Measurements from ENCODE around the gene NUDT3. TPM values are rescaled to one million over a fixed set of nuclear protein-coding genes. Genes with fewer than 3 reads are reported as not detected.
"Not testable (repeated sequence)": the region's sequence is repeated elsewhere in the genome, so short reads cannot be mapped to it uniquely, and the experiment has no call there.

The NUDT3 gene
- polyA plus RNA-seq, 10 donors = 18.9 to 32.8 (median 24.2) TPM

GRCh38 chr6:34324221-34324620 is 68.2 kb downstream of the NUDT3 start:
- DNase-seq = not testable (repeated sequence)

- DNase-seq = no peak
These were observed 69.2 kb downstream of the NUDT3 start for GRCh38 chr6:34323300-34323699.

DNA sequence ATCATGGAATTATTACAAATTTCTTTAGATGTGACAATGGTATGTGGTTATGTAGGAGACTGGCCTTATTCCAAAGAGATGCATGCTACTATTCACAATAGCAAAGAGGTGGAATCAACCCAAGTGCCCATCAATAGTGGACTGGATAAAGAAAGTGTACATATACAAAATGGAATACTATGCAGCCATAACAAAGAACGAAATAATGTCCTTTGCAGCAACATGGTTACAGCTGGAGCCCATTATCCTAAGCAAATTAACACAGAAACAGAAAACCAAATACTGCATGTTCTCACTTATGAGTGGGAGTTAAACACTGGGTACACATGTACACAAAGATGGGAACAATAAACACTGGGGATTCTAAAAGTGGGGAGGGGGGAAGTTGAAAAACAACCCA is 69.7 kb downstream of the NUDT3 start:
- DNase-seq = no peak

- no peak for DNase-seq
These were observed 70.6 kb downstream of the NUDT3 start for GRCh38 chr6:34321821-34322220.

DNA sequence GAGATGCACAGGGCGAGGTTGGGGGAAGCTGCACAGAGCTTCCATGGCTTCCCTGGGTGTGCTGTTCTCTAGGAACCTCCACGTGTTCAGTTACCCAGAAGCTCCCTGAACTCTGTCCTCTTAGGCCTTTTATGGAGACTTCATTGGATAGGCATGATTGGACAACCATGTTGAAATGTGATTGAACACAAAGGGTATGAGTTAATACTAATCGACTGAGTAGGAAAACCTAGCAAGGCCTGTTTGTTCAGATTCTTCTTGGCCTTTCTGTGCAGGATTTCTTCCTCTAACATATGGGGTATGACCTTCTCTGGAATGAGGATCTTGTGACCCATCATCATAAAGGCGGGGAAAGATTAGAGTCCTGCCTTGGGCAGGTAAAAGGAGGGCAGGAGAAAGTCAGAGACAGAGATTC is 73.0 kb downstream of the NUDT3 start:
- no peak for DNase-seq

GRCh38 chr6:34318499-34319470 is 73.7 kb downstream of the NUDT3 start:
- peak in 1 of 3 donors; percentile 40 for DNase-seq

GRCh38 chr6:34317882-34318498 is 74.5 kb downstream of the NUDT3 start:
- DNase-seq = peak; percentile 59 to 88 (median 77)

- DNase-seq = no peak
These were observed 75.3 kb downstream of the NUDT3 start for GRCh38 chr6:34317172-34317477.

DNA sequence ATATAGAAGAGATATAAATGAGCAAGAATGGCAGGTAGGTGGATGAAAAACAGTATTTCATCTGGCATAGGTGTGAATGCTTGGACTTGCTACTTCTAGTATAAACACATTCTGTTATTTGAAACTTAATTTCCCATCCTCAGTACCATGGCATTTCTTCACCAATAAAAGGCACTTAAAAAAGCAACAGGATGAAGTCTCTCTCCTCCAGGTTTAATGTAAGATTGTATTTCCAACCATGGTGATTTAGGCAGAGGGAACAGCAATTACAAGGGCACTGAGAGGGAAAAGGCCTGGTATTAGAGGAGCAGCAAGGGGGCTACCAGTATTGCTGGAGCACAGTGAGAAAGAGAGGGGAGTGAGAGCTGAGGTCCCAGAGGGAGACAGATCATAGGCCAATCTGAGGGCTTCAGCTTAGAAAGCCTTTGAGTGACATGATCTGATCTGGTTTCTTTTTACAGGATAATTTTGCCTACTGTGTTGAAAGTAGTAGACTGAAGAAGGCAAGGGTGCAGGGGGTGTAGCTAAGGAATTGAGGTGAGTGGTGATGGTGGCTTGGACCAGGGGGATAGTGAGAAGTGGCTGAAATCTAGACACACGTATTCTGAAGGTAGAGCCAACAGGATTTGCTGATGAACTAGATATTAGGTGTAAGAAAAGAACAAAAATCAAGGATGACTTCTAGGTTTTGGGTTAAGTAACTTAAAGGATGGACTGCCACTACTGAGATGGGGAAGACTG is 75.9 kb downstream of the NUDT3 start:
- DNase-seq = no peak

DNA sequence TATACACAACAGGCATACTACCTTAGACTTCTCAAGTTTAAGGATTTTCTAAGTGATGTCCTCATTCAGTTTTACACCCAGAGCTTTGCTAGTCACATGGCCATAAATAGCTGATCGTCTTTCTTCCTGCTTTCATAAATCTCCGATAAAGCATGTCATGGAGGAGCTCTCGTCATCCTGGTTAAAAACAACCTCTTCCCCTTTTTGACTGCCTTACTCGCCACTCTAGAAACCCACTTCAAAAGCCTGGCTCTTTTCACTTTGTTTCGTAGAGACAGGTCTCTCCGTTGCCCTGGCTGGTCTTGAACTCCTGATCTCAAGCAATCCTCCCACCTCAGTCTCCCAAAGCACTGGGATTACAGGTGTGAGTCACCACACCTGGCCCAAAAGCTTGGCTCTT is 76.7 kb downstream of the NUDT3 start:
- DNase-seq = no peak

DNA sequence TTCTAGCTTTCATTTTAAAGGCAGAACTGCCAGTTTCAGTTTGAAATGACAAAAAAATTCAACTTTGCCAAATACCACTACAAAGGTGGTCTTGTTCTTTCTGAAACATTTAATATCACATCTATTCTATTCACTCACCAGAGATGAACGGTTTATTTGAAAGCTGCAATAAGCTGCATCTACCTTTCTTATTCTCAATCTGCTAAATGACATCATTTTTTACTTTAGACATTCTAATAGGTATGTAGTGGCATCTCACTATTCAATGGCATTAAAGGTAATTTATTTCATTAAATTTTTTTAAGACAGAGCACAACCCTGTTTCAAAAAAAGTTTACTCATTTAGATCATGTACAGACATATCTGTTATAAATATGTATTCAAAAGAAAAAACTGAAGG is 77.2 kb downstream of the NUDT3 start:
- DNase-seq = no peak

GRCh38 chr6:34312259-34312658 is 80.2 kb downstream of the NUDT3 start:
- DNase-seq = no peak

DNA sequence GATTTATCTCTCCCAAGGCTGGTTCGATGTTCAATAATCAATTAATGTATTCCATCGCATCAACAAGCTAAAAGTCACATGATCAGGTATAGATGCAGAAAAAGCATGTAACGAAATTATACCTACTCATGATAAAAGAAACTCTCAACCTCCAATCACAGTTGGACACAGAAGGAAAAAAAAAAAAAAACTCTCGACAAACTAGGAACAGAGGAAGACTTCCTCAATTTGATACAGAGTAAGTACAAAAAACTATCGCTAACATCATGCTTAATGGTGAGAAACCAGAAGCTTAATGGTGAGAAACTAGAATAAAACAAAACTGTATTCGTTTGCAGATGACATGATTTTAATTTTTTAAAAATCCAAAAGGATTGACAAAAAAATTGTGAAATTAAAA is 81.7 kb downstream of the NUDT3 start:
- no peak for DNase-seq

GRCh38 chr6:34308483-34308882 is 84.0 kb downstream of the NUDT3 start:
- no peak for DNase-seq

- DNase-seq = peak; percentile 44 to 86 (median 82)
These were observed 86.3 kb downstream of the NUDT3 start for GRCh38 chr6:34305982-34306708.

GRCh38 chr6:34305497-34305896 is 87.0 kb downstream of the NUDT3 start:
- no peak for DNase-seq

GRCh38 chr6:34304164-34304563 is 88.3 kb downstream of the NUDT3 start:
- DNase-seq = no peak

DNA sequence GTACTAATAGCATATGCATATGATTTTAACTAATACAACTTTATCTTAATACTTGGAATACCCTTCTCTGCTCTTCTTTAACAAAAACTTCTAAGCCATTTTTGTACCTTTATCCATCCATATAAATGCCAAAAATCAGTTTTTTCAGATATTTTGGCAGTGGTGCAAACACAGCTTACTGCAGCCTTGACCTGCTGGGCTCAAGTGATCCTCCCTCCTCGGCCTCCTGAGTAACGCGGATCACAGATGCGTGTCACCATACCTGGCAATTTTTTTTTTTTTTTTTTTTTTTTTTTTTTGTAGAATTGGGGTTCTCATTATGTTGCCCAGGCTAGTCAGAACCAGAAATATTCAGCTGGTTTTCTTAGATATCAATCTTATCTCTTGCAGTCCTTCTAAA is 89.5 kb downstream of the NUDT3 start:
- DNase-seq = no peak

GRCh38 chr6:34301408-34301807 is 91.1 kb downstream of the NUDT3 start:
- DNase-seq = peak; percentile 85 to 90 (median 88)

DNA sequence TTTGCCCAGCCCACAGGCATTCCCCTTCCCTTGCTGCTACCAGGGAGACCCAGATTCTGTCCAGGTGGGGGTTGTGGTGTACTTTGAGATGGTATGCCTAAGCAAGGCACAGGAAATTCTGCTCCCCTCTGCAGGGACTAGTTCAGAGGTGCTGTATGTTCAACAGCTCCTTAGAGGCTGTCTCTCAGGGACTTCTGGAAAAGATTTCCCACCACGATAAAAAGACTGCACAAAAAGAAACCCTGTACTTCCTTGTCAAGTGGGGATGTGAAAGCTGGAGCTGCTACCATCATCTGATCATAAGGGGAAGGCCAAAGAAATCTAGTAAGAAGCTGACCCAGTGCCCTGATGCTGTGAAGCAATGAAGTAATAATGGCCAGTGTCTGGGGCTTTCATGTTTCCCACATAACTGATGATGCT is 92.1 kb downstream of the NUDT3 start:
- DNase-seq = no peak

- DNase-seq = no peak
These were observed 93.5 kb downstream of the NUDT3 start for GRCh38 chr6:34298941-34299340.

DNA sequence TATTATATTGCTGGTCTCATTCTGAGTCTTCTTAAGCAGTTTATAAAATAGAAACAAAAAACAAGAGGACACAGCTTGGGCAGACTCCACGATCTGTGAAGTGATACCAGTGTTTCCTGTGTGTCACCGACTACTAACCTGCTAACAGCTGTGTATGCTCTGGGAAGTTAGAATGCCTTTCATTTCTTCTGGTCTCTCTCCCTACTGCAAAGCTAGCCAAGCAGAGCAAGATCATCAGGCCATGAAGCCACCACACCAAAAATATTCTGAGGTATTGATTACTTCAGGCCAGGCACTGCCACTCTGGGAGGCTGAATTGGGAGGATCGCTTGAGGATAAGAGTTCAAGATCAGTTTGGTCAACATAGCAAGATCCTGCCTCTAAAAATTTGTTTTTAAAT is 96.7 kb downstream of the NUDT3 start:
- DNase-seq = no peak

Measured in muscle of back (tissue), 11 donors.